ENCODE measurements around the gene GPR37.

GPR37 gene

GRCh38 chr7:124811341-124811740 lies 45.7 kb upstream of the GPR37 start:
- Histone ChIP-seq H3K9me3 (ENCODE audit: insufficient read depth, low read length) (no peaks in the 10 kb centered on the region), H3K27me3 (ENCODE audit: low read length) (no peaks in the 10 kb centered on the region), H3K27ac (ENCODE audit: low read depth, low read length) (no peak overlapping the region), H3K9ac (ENCODE audit: low read length) (no peak overlapping the region), H2AFZ (ENCODE audit: low read depth, low read length, severe bottlenecking) (no peak overlapping the region), H3K79me2 (ENCODE audit: insufficient read depth, low read length) (no peaks in the 10 kb centered on the region), H4K20me1 (ENCODE audit: low read depth, low read length) (no peaks in the 10 kb centered on the region), H3K4me2 (ENCODE audit: low read depth, low read length, poor library complexity, severe bottlenecking) (no peak overlapping the region), H3K9me2 (replicated peaks; ENCODE audit: insufficient read depth, low read length) (no peaks in the 10 kb centered on the region), H3F3A (ENCODE audit: insufficient read depth) (no peaks in the 10 kb centered on the region), H3K4me3 (ENCODE audit: insufficient read depth, low read length, poor library complexity, severe bottlenecking) (no peak overlapping the region), H3K36me3 (ENCODE audit: low read length) (no peaks in the 10 kb centered on the region)
- TF ChIP-seq CTCF (IDR thresholded peaks at IDR 0.05; ENCODE audit: insufficient read depth, low read length, poor library complexity, severe bottlenecking) (no peak), EZH2phosphoT487 (conservative IDR thresholded peaks at IDR 0.05; ENCODE audit: low read length) (no peak)

- no peaks in the 10 kb centered on the region for H3K27me3 ChIP-seq (ENCODE audit: low read length)
- H3K9me2 ChIP-seq (replicated peaks; ENCODE audit: insufficient read depth, low read length) = no peaks in the 10 kb centered on the region
- H3F3A ChIP-seq (ENCODE audit: insufficient read depth) = no peaks in the 10 kb centered on the region
- no peak overlapping the region for H3K9ac ChIP-seq (ENCODE audit: low read length)
- TF ChIP-seq EZH2phosphoT487 (conservative IDR thresholded peaks at IDR 0.05; ENCODE audit: low read length) (no peak), CTCF (IDR thresholded peaks at IDR 0.05; ENCODE audit: insufficient read depth, low read length, poor library complexity, severe bottlenecking) (no peak)
- H3K9me3 ChIP-seq (ENCODE audit: insufficient read depth, low read length) = no peaks in the 10 kb centered on the region
- H3K4me2 ChIP-seq (ENCODE audit: low read depth, low read length, poor library complexity, severe bottlenecking) = no peak overlapping the region
- no peaks in the 10 kb centered on the region for H3K79me2 ChIP-seq (ENCODE audit: insufficient read depth, low read length)
- no peak overlapping the region for H2AFZ ChIP-seq (ENCODE audit: low read depth, low read length, severe bottlenecking)
- no peaks in the 10 kb centered on the region for H3K36me3 ChIP-seq (ENCODE audit: low read length)
- no peak overlapping the region for H3K27ac ChIP-seq (ENCODE audit: low read depth, low read length)
- no peak overlapping the region for H3K4me3 ChIP-seq (ENCODE audit: insufficient read depth, low read length, poor library complexity, severe bottlenecking)
- H4K20me1 ChIP-seq (ENCODE audit: low read depth, low read length) = no peaks in the 10 kb centered on the region
Observed at GRCh38 chr7:124810605-124811004, 45.0 kb upstream of the GPR37 start.

GRCh38 chr7:124808206-124808605 lies 42.6 kb upstream of the GPR37 start:
- no peak overlapping the region for H3K4me2 ChIP-seq (ENCODE audit: low read depth, low read length, poor library complexity, severe bottlenecking)
- no peaks in the 10 kb centered on the region for H3F3A ChIP-seq (ENCODE audit: insufficient read depth)
- no peaks in the 10 kb centered on the region for H3K79me2 ChIP-seq (ENCODE audit: insufficient read depth, low read length)
- H4K20me1 ChIP-seq (ENCODE audit: low read depth, low read length) = no peaks in the 10 kb centered on the region
- H3K9me2 ChIP-seq (replicated peaks; ENCODE audit: insufficient read depth, low read length) = no peaks in the 10 kb centered on the region
- no peak overlapping the region for H2AFZ ChIP-seq (ENCODE audit: low read depth, low read length, severe bottlenecking)
- no peaks in the 10 kb centered on the region for H3K27me3 ChIP-seq (ENCODE audit: low read length)
- no peak overlapping the region for H3K27ac ChIP-seq (ENCODE audit: low read depth, low read length)
- no peak overlapping the region for H3K4me3 ChIP-seq (ENCODE audit: insufficient read depth, low read length, poor library complexity, severe bottlenecking)
- no peak overlapping the region for H3K9ac ChIP-seq (ENCODE audit: low read length)
- H3K36me3 ChIP-seq (ENCODE audit: low read length) = no peaks in the 10 kb centered on the region
- H3K9me3 ChIP-seq (ENCODE audit: insufficient read depth, low read length) = no peaks in the 10 kb centered on the region
- TF ChIP-seq CTCF (IDR thresholded peaks at IDR 0.05; ENCODE audit: insufficient read depth, low read length, poor library complexity, severe bottlenecking) (no peak), EZH2phosphoT487 (conservative IDR thresholded peaks at IDR 0.05; ENCODE audit: low read length) (no peak)

Measured in SU-DHL-6 (cell line).